GM12891 (cell line): ENCODE results near the gene SNRPA.
"Not testable (repeated sequence)": the region's sequence is repeated elsewhere in the genome, so short reads cannot be mapped to it uniquely, and the experiment has no call there.

ENCODE experiments used
- DNase-seq: peaks from one replicate; pipeline ENCODE4 v3.0.0; 2011; ENCODE audit warnings: low spot score; ENCODE audit not compliant: insufficient read length
- FAIRE-seq: peaks from 2 replicates; lab custom pipeline; 2011; peaks lifted over from hg19 to GRCh38; lab: Jason Lieb, UNC
- PAX5 ChIP-seq: IDR thresholded peaks from 2 replicates; pipeline ENCODE4 v1.6.1; 2011; ENCODE audit warnings: low read length, moderate library complexity, mild to moderate bottlenecking; ENCODE audit not compliant: insufficient read depth, severe bottlenecking
- POLR2A ChIP-seq: IDR thresholded peaks from 2 replicates; pipeline ENCODE4 v1.6.1; 2011; ENCODE audit warnings: low read depth, low read length, control low read depth
- POLR2AphosphoS5 ChIP-seq: IDR thresholded peaks from 2 replicates; pipeline ENCODE4 v1.6.1; 2011; ENCODE audit warnings: low read depth, low read length, control low read depth
- POU2F2 ChIP-seq: IDR thresholded peaks from 2 replicates; pipeline ENCODE4 v1.6.1; 2011; ENCODE audit warnings: low read depth, mild to moderate bottlenecking, control low read depth, low read length, moderate library complexity
- SPI1 ChIP-seq: IDR thresholded peaks from 2 replicates; pipeline ENCODE4 v1.6.1; 2011; ENCODE audit warnings: low read depth, low read length, control low read depth
- TAF1 ChIP-seq: IDR thresholded peaks from 2 replicates; pipeline ENCODE4 v1.6.1; 2011; ENCODE audit warnings: low read depth, low read length, control low read depth

SNRPA gene

DNA sequence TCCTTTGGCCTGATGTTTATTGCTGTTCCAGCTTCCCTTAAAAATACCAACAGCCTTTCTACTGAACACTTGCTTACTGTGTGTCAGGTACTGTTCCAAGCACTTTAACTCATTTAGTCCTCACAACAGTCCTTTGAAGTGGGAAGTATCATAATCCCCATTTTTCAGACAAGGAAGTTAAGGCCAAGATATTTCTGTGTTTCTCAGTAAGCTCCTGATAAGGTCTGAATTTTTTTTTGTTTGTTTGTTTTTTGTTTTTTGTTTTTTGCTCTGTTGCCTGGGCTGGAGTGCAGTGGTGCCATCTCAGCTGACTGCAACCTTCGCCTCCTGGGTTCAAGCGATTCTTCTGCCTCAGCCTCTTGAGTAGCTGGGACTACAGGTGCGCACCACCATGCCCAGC, 7.5 kb downstream of the SNRPA start:
- TF ChIP-seq PAX5 (no peak), SPI1 (no peak), TAF1 (no peak), POLR2A (no peak), POU2F2 (no peak), POLR2AphosphoS5 (no peak)
- DNase-seq (no peak), FAIRE-seq (no peak)

DNA sequence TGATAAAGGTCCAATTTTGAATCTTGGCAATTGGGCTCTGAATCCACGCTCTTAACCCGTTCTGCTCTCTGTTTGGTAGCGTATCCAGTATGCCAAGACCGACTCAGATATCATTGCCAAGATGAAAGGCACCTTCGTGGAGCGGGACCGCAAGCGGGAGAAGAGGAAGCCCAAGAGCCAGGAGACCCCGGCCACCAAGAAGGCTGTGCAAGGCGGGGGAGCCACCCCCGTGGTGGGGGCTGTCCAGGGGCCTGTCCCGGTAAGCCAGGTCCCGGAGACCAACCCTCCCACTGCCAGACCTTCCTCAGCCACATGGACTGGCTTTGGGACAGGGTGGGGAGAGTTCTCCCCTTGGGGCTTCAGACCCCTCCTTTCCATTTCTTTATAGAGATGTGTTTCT, 8.3 kb downstream of the SNRPA start:
- FAIRE-seq (no peak), DNase-seq (no peak)
- TF ChIP-seq POLR2A: no peak
- TF ChIP-seq SPI1: no peak
- no peak for TF ChIP-seq TAF1
- no peak for TF ChIP-seq POLR2AphosphoS5
- no peak for TF ChIP-seq POU2F2
- TF ChIP-seq PAX5: no peak

- TF ChIP-seq POU2F2 (no peak), TAF1 (no peak), PAX5 (no peak), POLR2AphosphoS5 (no peak), POLR2A (no peak), SPI1 (no peak)
- FAIRE-seq: no peak
- no peak for DNase-seq
Observed at GRCh38 chr19:40762754-40763470, 11.9 kb downstream of the SNRPA start.

GRCh38 chr19:40763526-40763925, 12.5 kb downstream of the SNRPA start:
- no peak for TF ChIP-seq TAF1
- no peak for TF ChIP-seq POU2F2
- no peak for TF ChIP-seq POLR2AphosphoS5
- DNase-seq: no peak
- no peak for FAIRE-seq

- DNase-seq (no peak), FAIRE-seq (no peak)
- TF ChIP-seq PAX5 (no peak), TAF1 (no peak), POLR2AphosphoS5 (no peak; the same call in 1 of the 2 replicates), POLR2A (no peak), POU2F2 (no peak), SPI1 (no peak)
Observed at GRCh38 chr19:40763963-40764362, 13.0 kb downstream of the SNRPA start.

DNA sequence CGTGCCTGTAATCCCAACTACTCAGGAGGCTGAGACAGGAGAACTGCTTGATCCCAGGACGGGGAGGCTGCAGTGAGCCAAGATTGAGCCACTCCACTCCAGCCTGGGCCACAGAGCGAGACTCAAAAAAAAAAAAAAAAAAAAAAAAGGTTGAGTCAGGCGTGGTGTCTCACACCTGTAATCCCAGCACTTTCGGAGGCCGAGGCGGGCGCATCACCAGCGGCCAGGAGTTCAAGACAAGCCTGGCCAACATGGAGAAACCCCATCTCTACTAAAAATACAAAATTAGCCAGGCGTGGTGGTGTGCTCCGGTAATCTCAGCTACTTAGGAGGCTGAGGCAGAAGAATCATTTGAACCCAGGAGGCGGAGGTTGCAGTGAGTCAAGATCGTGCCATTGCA, 15.4 kb downstream of the SNRPA start:
- DNase-seq, FAIRE-seq: not testable (repeated sequence)

- TF ChIP-seq TAF1 (no peak), PAX5 (no peak), SPI1 (no peak)
- FAIRE-seq: no peak
- no peak for DNase-seq
Observed at GRCh38 chr19:40768869-40769268, 17.9 kb downstream of the SNRPA start.

- not testable (repeated sequence) for DNase-seq, FAIRE-seq
Observed at GRCh38 chr19:40771101-40771862, 20.3 kb downstream of the SNRPA start.

- TF ChIP-seq PAX5 (no peak), POU2F2 (no peak), POLR2AphosphoS5 (no peak), TAF1 (no peak), SPI1 (no peak), POLR2A (no peak)
- DNase-seq: no peak
- FAIRE-seq: no peak
Observed at GRCh38 chr19:40774916-40775631, 24.1 kb downstream of the SNRPA start, which contains the start of gene MIA. Gene MIA (plus strand): TSS chr19:40775521. CDS start chr19:40775543, 22 bp downstream.

DNA sequence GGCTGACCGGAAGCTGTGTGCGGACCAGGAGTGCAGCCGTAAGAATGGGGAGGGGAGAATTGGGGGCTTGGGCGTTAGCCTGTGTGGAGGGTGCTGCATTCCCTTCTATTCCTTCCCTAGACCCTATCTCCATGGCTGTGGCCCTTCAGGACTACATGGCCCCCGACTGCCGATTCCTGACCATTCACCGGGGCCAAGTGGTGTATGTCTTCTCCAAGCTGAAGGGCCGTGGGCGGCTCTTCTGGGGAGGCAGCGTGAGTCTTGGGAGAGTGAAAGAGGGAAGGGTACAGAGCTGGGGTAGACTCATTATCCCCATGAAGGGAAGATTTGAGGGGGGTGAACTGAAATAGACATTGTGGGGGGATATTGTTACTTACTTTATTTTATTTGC, 24.6 kb downstream of the SNRPA start:
- TF ChIP-seq POLR2A: no peak
- DNase-seq: no peak
- FAIRE-seq: no peak

DNA sequence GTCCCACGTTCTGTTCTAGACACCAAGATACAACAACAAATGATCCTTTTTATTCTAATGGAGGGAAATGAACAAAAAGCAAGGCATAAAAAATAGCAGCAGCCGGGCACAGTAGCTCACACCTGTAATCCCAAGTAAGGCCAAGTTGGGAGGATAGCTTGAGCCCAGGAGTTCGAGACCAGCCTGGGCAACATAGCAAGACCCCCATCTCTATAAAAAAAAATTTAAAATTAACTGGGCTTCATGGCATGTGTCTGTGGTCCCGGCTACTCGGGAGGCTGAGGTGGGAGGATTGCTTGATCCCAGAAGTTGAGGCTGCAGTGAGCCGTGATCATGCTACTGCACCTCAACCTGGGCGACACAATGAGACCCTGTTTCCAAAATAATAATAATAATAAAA, 25.4 kb downstream of the SNRPA start:
- FAIRE-seq (no peak), DNase-seq (no peak)
- no peak for TF ChIP-seq SPI1
- no peak for TF ChIP-seq POLR2AphosphoS5
- TF ChIP-seq POU2F2: no peak
- TF ChIP-seq POLR2A: no peak
- no peak for TF ChIP-seq PAX5
- no peak for TF ChIP-seq TAF1
